MM.1S (cell line): Measurements from ENCODE around the gene CST4.

Experiments used
- DNase-seq: peaks from one replicate; pipeline ENCODE4 v3.0.0-alpha.2; 2015
- H2AFZ ChIP-seq: fragments of 300-600 bp; sonication (generic); 2 replicates; pipeline ENCODE4 v1.6.0; 2016; ENCODE audit warnings: antibody characterized with exemption, low read length
- H3F3A ChIP-seq: fragments of 300-600 bp; sonication (generic); 2 replicates; pipeline ENCODE4 v1.6.1; 2016; ENCODE audit warnings: mild to moderate bottlenecking, antibody characterized with exemption, low read length, moderate library complexity, mixed read lengths; ENCODE audit not compliant: insufficient read depth
- H3K27ac ChIP-seq: fragments of 300-600 bp; sonication (generic); 2 replicates; pipeline ENCODE4 v1.5.1; 2016; ENCODE audit warnings: mild to moderate bottlenecking, low read length
- H3K27me3 ChIP-seq: fragments of 300-600 bp; sonication (generic); replicated peaks from 2 replicates; pipeline ENCODE4 v1.6.0; 2016; ENCODE audit warnings: low read length; ENCODE audit not compliant: insufficient read depth
- H3K36me3 ChIP-seq: fragments of 300-600 bp; sonication (generic); replicated peaks from 2 replicates; pipeline ENCODE4 v1.6.1; 2016; ENCODE audit warnings: mild to moderate bottlenecking, low read length, mixed read lengths; ENCODE audit not compliant: insufficient read depth
- H3K4me1 ChIP-seq: fragments of 300-600 bp; sonication (generic); 2 replicates; pipeline ENCODE4 v1.6.1; 2016; ENCODE audit warnings: low read length, mixed read lengths
- H3K4me2 ChIP-seq: fragments of 300-600 bp; sonication (generic); 2 replicates; pipeline ENCODE4 v1.6.0; 2016; ENCODE audit warnings: low read depth, low read length
- H3K4me3 ChIP-seq: fragments of 300-600 bp; sonication (generic); 2 replicates; pipeline ENCODE4 v1.5.1; 2016; ENCODE audit warnings: low read length, mixed read lengths
- H3K79me2 ChIP-seq: fragments of 300-600 bp; sonication (generic); 2 replicates; pipeline ENCODE4 v1.6.1; 2016; ENCODE audit warnings: mixed run types, low read length, mixed read lengths
- H3K9ac ChIP-seq: fragments of 300-600 bp; sonication (generic); 2 replicates; pipeline ENCODE4 v1.6.1; 2016; ENCODE audit warnings: low read length, mixed read lengths
- H3K9me2 ChIP-seq: fragments of 300-600 bp; sonication (generic); replicated peaks from 2 replicates; pipeline ENCODE4 v1.6.1; 2016; ENCODE audit warnings: mild to moderate bottlenecking, low read length, mixed read lengths; ENCODE audit not compliant: insufficient read depth
- H3K9me3 ChIP-seq: fragments of 300-600 bp; sonication (generic); replicated peaks from 2 replicates; pipeline ENCODE4 v1.6.1; 2016; ENCODE audit warnings: mild to moderate bottlenecking, low read length, mixed read lengths; ENCODE audit not compliant: insufficient read depth
- H4K20me1 ChIP-seq: fragments of 300-600 bp; sonication (generic); 2 replicates; pipeline ENCODE4 v1.6.1; 2016; ENCODE audit warnings: mild to moderate bottlenecking, low read length, moderate library complexity, mixed read lengths; ENCODE audit not compliant: insufficient read depth
- EZH2 ChIP-seq: fragments of 300-600 bp; sonication (generic); optimal IDR thresholded peaks from 2 replicates; pipeline ENCODE3; 2017; ENCODE audit warnings: low read depth, mild to moderate bottlenecking, antibody characterized with exemption, low read length, mixed read lengths
- EZH2phosphoT487 ChIP-seq: fragments of 300-600 bp; sonication (generic); IDR thresholded peaks from 2 replicates; pipeline ENCODE4 v1.6.1; 2018; ENCODE audit warnings: antibody characterized with exemption, low read length
- TF ChIP-seq, protein P1 (sequence below): fragments of 300-600 bp; sonication (generic); IDR thresholded peaks from 2 replicates; pipeline ENCODE4 v1.5.1; 2016; ENCODE audit warnings: antibody characterized with exemption, low read length, mixed read lengths

CST4 gene

DNA sequence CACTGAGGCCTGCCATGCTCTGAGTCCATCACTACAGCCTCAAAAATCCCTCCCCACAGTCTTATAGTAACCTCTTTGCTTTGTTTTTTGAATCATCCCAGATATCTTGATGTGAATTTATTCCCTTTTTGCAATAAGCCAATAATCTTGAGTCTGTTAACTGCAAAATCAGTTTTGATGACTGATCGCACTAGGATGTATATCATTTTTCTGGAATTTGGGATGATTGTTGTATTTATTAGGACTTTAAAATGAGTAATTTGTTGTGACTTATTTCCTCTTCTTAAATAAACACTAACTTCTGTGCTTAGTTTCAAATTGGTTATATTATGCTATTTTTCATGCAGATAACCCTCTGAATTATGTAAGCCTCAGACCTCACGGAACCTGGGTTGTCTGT lies 5.6 kb downstream of the CST4 start:
- DNase-seq = no peak
- H3K4me1 ChIP-seq = no peaks in the 10 kb centered on the region
- H2AFZ ChIP-seq = no peak overlapping the region
- H4K20me1 ChIP-seq = no peaks in the 10 kb centered on the region
- no peaks in the 10 kb centered on the region for H3K36me3 ChIP-seq
- no peak overlapping the region for H3K9ac ChIP-seq
- H3F3A ChIP-seq = no peaks in the 10 kb centered on the region
- H3K4me3 ChIP-seq = no peak overlapping the region
- no peaks in the 10 kb centered on the region for H3K27me3 ChIP-seq
- no peaks in the 10 kb centered on the region for H3K9me3 ChIP-seq
- no peak overlapping the region for H3K27ac ChIP-seq
- no peaks in the 10 kb centered on the region for H3K79me2 ChIP-seq
- H3K9me2 ChIP-seq = no peaks in the 10 kb centered on the region; the same call in 1 of the 2 replicates
- no peak overlapping the region for H3K4me2 ChIP-seq
- TF ChIP-seq EZH2 (no peak), EZH2phosphoT487 (no peak)
- TF ChIP-seq, protein P1, sequence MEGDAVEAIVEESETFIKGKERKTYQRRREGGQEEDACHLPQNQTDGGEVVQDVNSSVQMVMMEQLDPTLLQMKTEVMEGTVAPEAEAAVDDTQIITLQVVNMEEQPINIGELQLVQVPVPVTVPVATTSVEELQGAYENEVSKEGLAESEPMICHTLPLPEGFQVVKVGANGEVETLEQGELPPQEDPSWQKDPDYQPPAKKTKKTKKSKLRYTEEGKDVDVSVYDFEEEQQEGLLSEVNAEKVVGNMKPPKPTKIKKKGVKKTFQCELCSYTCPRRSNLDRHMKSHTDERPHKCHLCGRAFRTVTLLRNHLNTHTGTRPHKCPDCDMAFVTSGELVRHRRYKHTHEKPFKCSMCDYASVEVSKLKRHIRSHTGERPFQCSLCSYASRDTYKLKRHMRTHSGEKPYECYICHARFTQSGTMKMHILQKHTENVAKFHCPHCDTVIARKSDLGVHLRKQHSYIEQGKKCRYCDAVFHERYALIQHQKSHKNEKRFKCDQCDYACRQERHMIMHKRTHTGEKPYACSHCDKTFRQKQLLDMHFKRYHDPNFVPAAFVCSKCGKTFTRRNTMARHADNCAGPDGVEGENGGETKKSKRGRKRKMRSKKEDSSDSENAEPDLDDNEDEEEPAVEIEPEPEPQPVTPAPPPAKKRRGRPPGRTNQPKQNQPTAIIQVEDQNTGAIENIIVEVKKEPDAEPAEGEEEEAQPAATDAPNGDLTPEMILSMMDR = no peak

DNA sequence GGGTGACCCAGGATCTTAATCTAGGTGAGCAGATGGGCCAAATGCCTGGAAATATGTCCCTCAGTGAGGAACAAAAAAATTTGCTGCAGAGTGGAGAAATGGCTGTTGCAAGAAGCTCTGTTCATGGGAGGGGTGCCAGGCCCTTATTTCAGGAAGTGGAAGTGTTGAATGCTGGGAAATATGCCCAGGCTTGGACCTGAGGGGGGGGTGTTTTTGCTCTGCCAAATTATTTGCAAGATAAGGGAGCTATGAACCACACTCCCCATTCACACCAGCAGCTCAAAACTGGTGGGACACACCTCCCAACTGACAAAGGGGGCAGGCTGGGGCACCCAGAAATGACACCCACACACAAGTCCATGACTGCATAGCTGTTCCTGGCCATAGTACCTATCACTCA lies 8.7 kb downstream of the CST4 start:
- Histone ChIP-seq H2AFZ (no peak overlapping the region), H3K79me2 (no peaks in the 10 kb centered on the region), H3K4me2 (no peak overlapping the region), H3K4me1 (no peaks in the 10 kb centered on the region), H3K27me3 (no peaks in the 10 kb centered on the region), H3K9ac (no peak overlapping the region), H3K9me2 (no peaks in the 10 kb centered on the region; the same call in 1 of the 2 replicates), H3K36me3 (no peaks in the 10 kb centered on the region), H4K20me1 (no peaks in the 10 kb centered on the region), H3K4me3 (no peak overlapping the region), H3F3A (no peaks in the 10 kb centered on the region), H3K27ac (no peak overlapping the region), H3K9me3 (no peaks in the 10 kb centered on the region)
- no peak for DNase-seq
- TF ChIP-seq EZH2 (no peak), EZH2phosphoT487 (no peak)
- TF ChIP-seq, protein P1 = no peak

DNA sequence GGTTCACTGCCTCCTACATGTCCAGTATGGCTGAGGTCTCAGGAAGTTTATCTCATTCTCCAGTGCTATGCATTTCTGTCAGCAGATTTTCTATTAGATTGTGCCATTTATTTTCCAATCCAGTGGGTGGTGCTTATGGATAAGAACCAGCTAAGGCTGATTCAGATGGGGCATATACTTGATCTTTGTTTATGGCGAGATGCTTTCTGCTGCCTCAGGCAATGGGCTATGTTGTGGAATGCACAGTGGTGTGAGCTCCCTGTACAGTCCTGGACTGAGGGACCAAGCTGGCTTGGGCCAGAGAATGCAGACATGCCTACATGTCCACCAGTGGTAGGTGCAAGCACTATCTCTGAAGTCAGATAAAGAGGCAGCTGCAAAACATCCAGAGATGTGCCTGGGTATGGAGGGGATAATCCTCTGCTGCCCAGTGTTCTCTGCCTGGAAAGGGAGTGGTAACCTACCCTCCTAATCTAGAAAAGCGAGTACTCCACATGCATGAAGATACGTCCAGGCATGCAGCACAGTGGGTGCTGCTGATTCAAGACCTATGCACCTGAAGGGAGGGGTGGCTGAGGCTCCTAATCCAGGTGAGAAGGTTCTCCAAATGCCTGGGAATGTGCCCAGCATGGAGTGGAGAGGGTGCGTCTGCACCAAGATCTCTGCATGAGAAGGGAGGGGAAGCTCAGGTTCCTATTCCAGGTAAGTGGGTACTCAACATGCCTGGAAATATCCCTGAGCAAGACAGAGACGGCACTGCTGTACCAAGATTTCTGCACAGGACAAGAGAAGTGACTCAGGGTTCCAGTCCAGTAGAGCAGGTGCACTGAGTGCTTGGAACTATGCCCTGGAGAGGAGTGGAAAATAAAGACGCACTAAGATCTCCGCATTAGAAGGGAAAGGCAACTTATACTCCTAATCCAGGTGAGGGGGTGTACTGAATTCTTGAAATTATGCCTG lies 9.4 kb downstream of the CST4 start:
- no peak overlapping the region for H3K4me3 ChIP-seq
- H3K27ac ChIP-seq = no peak overlapping the region
- H3K4me1 ChIP-seq = no peaks in the 10 kb centered on the region
- no peak for DNase-seq
- no peaks in the 10 kb centered on the region; the same call in 1 of the 2 replicates for H3K9me2 ChIP-seq
- H3F3A ChIP-seq = no peaks in the 10 kb centered on the region
- H4K20me1 ChIP-seq = no peaks in the 10 kb centered on the region
- H3K36me3 ChIP-seq = no peaks in the 10 kb centered on the region
- H3K27me3 ChIP-seq = no peaks in the 10 kb centered on the region
- H3K9me3 ChIP-seq = no peaks in the 10 kb centered on the region
- no peaks in the 10 kb centered on the region for H3K79me2 ChIP-seq
- TF ChIP-seq EZH2phosphoT487 (no peak), EZH2 (no peak)
- TF ChIP-seq, protein P1 = no peak
- H2AFZ ChIP-seq = no peak overlapping the region
- no peak overlapping the region for H3K4me2 ChIP-seq
- H3K9ac ChIP-seq = no peak overlapping the region
